CD1c-positive myeloid dendritic cell (primary cell): Measurements from ENCODE around the gene BUB1.
"Not testable (repeated sequence)": the region's sequence is repeated elsewhere in the genome, so short reads cannot be mapped to it uniquely, and the experiment has no call there.

Experiments used
- DNase-seq: peaks from one replicate; pipeline ENCODE4 v3.0.0-alpha.2; 2016; ENCODE audit errors: extremely low spot score

Gene BUB1

DNA sequence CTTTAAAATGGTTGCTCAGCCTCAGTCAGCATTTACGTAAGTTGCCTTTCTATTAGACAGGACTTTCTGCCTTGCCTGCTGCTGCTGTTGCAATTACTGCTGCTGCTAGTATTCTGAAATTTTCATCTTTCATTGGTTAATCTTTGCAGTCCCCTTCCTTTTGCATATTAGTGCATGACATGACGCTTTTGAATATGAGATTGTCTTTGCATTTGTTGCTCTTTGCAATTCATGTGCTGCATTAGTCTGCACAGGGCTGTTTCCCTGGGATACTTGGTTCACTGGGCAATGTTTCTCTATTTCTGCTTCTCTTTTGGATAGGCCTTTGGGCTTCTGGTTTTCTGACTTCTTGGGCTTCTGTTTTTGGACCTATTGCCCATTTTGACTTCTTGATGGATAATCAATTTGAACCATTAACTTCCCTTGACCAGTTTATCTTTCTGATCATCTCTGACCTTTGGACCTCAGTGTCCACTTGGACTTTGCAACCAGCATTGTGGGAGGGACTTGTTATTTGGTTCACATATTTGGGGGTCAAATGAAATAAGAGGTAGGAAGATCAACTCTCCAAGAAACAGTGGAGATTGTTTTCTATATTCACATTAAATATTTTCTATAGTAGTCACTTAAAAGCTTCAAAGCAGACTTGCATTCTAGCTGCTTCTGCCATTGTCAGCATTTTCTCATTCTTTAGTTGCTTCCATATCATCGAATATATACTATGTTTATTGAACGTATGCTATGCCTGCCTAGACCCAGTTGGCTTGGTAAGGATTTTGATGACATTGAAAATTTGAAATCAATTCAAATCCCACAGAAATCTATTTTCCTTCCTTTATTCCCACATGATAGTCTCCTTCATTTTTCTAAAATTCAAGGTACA is 12.5 kb upstream of the BUB1 start:
- no peak for DNase-seq

DNA sequence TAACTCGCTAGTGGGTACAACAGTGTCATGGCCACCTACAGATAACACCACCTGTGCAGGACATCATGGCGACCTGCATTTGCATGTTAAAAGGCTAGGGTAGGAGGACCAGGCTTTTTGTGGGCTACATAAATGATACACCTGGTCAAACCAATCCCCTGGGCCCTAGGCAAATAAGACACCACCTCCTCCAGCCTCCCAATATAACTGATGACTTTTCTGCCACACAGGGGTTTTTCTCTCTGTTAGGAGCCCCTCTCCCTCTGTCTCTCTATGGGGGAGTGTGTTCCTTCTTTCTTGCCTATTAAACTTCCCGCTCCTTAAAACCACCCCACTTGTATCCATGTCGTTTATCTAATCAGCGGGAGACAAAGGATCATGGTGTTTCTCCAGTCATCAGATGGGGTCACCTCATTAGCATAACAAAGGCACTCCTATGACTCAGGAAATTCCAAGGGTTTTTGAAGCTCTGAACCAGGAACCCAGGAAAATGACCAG is 10.8 kb upstream of the BUB1 start:
- no peak for DNase-seq

DNA sequence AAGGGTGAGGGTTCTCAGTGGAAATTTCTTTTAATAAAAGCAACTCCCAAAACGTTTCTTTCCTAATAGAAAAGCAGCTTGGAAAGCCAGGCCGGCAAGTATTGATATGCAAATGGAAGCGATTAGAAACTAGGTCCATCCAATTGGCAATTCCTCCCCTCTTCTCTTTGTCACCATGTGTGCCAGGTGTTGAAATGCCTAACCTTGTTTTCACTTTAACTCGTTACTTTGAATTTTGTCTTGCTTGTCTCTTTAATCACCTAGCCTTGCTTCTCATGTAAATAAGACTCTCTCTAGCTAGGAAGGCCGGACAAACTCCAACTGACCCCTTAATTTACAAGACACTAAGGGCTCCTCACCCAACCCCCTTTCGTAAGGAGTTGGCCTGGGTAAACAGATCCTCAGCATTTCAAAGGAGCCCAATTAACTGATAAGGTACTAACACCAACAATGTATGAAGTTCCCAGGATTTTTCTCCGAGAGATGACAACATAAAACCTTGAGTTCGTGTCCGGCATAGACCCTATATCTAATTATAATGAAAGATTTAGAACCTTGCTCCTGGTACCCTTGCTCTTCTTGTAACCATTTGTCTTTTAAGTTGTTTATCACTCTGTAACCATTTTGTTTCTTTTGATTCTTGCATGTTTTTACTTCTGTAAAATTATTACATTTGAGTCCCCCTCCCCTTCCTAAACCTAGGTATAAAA is 10.1 kb upstream of the BUB1 start:
- DNase-seq, result not testable (repeated sequence)

DNA sequence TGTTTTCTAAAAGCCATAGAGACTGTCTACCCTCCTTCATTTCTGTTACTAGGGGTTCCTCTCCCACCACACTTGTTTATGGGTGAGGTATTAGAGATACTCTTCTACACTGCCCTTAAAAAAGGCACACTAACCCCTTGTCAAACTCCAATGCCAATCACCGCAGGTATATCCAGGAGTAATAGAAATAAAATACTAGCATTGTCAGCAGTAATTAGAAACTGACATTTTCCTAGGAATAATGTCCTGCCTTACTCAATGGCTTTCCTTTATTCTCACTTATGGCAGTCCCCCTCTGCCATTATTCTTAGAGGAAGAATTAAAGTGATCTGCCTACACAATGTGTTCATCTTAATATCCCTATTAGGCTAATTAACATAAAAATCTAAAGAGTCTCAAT is 5.0 kb upstream of the BUB1 start:
- DNase-seq, result no peak

DNA sequence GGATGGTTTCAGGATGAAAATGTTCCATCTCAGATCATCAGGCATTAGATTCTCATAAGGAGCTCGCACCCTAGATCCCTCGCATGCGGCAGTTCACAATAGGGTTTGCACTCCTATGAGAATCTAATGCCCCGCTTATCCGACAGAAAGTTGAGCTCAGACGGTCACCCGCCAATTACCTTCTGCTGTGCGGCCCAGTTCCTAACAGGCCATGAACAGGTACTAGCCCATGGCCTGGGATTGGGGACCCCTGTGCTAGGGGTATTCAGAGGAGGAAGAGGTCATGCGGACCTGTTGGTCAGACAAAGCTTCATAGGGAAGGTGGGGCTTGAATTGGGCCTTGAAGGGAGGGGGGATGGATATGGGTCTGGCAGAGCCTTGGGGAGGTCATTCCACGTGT is 4.4 kb upstream of the BUB1 start:
- no peak for DNase-seq

DNA sequence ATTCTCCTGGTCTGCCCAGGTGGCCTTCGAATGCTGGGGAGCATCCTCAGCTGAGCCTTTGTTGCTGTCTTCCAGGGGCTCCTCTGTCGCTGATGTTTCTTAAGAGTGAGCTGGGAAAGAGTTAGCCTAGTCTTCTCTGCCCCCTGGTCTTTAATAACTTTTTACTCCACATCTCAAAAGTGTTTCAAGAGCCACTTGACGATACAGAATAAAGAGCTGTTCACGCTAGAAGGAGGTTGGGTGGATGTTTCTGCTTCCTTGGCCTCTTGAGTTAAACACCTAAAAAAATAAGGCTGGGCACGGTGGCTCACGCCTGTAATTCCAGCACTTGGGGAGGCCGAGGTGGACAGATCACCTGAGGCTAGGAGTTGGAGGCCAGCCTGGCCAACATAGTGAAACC is 2.8 kb upstream of the BUB1 start:
- no peak for DNase-seq

DNA sequence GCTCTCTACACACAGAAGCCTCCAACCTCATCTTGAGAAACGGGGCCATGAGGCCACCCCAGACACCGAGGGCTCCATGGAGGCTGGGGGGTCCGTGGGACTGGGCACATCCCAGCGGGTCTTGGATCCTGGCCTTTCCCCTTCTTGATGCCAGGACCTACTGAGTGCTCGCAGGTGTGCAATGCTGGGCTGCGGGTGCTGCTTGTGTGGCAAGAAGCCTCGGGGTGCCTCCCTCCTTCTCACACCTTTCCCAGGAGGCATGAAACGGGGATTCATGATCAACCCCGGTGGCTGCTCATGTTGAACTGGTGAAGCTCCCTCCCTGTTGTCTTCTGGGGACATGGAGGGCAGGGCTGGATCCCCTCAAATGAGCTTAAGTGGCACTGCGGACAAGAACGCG is 2.0 kb upstream of the BUB1 start:
- no peak for DNase-seq

DNA sequence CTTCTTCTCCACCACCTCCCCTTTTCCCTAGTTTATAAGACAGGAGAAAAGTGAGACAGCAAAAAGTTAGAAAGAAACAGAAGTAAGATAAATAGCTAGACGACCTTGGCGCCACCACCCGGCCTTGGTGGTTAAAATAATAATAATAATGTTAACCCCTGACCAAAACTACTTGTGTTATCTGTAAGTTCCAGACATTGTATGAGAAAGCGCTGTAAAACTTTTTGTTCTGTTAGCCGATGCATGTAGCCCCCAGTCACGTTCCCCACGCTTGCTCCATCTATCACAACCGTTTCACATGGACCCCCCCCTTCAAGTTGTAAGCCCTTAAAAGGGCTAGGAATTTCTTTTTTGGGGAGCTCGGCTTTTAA is 1.5 kb upstream of the BUB1 start:
- DNase-seq, result no peak

DNA sequence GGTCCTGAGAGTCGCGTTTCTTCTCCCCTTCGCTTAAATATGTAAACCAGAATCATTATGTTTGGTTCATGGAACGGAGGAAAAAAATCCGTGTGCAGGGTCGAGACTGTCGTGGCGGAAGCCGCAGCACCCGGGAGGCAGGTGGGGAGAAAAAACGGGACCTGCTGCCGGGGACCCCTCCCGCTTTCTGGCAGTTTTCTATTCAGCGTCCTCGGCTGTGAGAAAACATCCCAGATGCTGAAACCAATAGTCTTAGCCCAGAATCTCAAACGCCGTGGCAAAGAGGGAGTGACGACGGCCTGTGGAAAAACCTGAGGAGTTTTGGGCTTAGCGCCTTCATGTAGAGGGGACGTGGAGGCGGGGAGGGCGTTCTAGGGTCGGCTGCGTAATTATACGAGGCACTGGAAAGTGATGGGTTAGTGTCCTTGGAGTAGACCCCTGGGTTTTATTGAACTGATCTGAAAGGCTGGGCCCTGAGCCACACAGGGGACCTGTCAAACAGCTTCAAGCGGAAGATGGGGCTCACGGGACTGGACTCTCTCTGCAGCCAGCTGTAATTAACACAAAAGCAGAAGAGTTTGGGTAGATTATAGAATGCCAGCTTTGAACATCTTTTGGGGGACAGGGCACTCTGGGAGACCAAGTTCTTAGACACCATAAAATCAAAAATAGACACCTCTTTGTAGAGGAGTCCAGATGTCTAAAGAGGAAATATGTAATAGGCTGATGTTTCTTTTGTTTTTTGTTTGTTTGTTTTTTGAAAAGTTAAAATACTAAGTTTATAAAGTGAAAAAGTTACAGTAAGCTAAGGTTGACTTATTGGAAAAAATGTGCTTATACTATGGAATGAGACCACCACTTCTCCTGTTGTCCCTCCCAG is 834 bp upstream of the BUB1 start:
- peak; percentile 22 for DNase-seq

DNA sequence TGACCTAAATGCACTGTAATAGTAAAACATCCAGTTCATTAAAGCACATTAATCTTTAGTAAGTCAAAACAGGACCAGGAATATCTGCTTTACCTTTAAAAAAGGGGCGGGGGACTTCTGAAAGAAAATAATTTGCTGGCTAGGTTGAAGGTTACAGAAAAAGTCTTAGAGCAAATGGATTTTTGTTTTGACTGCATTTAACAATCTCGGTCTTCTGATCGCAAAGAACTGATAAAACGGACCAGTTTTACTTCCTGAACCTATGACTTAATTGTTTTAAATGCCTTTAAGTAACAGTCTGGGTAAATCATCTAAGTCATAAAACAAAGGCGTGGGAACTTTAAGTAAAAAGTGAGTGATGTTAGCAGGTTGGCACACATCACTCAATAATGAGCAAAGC is 783 bp downstream of the BUB1 start:
- DNase-seq, result no peak

DNA sequence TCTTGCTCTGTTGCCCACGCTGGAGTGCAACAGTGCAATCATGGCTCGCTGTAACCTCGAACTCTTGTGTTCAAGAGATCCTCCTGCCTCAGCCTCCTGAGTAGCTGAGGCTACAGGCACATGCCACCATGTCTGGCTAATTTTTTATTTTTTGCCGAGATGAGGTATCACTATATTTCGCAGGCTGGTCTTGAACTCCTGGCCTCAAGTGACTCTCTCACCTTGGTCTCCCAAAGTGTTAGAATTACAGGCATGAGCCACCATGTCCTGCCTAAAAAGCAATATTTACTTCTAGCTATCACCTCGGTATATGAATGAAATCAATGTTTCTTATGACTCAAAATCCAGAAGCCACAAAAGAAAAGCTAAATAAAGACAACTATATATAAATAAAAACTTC is 2.2 kb downstream of the BUB1 start:
- DNase-seq, result no peak

DNA sequence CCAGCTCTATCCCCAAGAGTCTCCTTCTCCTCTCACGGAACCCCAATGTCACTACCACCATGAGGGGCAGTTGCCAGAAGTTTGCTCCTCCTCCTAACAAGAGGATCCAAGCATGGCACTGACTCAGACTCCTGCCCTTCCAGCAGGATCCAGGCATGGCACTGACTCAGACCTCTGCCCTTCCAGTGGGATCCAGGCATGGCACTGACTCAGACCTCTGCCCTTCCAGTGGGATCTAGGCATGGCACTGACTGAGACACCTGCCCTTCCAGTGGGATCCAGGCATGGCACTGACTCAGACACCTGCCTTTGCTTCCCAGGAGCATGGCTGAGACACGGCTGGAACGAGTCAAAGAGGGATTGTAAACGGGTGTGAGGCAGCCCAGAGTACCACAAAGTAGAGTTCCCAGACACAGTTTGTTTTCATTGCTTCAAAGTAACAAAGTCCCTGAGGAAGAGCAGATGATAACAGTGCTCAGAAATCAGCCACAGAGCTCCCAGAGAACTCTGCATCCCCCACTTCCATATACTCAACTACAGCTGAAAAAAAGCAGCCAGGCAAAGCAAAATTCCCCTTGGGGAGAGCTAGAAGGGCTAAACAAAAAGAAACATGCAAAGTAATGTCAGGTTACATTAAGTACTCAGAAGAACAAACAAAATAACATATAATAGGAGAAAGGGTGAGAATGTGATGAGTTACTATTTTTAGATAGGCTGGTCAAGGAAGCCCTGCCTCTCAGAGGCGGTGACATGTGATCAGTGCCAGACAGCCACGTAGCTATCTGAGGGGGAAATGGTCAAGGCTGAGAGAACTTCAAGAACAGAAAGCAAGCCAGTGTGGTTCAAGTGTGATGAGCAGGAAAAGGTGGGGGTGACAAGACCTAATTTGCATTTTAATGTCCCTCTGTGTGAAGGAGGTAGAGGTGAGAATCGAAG is 3.0 kb downstream of the BUB1 start:
- peak; percentile 30 for DNase-seq

DNA sequence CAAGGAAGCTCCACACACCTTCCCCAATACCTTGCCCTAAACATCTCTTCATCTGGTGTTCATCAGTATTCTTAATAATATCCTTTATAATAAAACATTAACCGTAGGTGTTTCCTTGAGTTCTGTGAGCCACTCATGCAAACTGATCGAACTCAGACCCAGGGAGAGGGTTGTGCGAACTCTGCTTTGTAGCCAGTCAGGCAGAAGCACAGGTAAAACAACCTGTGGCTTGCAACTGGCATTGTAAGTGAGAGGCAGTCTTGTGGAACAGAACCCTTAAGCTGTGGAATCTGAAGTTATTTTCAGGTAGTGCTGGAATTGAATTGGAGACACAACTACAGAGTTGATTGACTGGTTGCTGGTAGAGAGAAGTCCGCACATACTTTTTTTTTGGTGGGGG is 4.7 kb downstream of the BUB1 start:
- no peak for DNase-seq

DNA sequence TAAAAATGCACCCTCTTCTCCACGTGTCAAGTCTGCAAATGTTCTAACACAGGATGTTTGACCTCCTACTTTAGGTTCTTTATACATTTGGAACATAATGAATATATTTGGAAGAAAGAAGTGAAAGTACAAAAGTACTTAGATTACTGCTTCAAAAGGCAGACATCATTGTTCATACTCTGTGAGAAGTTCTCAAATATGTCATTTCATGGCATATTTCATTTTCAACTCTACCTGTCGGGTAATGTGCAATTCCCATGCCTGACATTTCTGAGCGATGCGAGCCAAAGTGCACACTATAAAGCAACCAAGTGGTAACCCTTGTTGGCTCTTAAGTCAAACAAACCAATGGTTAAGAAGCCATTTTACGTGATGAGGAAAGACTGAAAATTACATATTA is 7.0 kb downstream of the BUB1 start:
- DNase-seq, result no peak

DNA sequence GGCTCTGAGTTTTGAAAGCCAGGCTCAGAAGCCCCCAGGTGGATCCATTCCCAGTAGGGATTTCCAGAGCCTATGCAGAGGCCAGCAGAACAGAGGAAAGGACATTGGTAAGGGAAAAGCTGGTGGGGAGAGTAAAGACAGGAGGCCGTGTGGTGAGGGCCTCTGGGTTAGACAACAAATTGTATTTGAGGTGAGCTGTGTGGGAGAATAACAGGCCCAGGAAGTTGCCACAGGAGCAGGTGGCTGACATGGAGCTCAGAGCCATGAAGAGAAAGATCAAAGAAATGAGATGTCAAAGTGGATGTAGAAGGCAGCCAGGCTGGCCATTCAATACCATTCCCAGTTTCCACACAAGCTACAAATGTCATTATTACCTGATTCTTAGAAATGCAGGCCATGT is 8.8 kb downstream of the BUB1 start:
- no peak for DNase-seq

DNA sequence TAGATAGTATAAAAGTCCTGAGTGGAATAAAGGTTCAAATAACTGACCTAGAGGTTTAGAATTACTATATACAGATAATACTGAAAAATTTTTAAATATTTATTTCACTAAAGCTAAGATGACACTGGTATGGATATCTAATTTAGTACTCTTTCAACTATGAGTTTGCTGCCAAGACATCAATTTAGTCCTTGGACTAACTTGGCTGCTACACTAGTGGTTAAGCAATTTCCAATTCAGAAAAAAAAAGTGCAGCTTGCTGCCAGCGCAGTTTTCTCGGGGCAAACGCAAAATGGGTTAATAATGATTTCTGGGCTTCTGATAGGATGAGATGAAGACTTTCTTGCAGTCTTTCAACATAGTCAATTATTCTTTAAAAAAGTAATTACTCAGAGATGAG is 10.8 kb downstream of the BUB1 start:
- DNase-seq, result no peak

DNA sequence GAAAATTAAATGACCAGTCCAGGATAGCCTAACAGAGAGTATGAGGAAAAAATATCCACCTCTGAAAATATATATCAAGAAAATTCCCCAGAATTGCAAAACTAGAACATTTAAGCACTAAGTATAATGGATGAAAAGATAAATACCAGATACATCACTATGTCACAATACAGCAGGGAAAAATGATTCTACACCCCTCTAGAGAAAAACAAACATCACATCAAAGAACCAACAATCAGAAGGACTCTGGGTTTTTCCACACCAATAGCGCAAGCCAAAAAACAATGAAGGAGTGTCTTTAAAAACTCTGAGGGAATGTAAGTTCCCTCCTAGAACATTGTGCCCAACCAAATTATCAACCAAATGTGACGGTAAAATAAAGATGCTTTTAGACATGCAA is 13.7 kb downstream of the BUB1 start:
- no peak for DNase-seq

DNA sequence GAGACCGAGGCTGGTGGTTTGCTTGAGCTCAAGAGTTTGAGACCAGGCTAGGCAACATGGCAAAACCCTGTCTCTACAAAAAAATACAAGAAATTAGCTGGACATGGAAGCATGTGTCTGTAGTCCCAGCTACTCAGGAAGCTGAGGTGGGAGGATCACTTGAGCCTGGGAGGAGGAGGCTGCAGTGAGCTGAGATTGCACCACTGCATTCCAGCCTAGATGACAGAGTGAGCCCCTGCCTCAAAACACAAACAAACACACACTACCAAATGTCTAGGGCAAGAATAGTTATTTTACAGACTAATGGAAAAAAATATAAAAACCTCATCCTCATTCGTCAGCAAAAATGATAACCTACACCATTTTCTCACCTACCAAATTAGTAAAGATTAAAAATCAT is 15.3 kb downstream of the BUB1 start:
- no peak for DNase-seq

DNA sequence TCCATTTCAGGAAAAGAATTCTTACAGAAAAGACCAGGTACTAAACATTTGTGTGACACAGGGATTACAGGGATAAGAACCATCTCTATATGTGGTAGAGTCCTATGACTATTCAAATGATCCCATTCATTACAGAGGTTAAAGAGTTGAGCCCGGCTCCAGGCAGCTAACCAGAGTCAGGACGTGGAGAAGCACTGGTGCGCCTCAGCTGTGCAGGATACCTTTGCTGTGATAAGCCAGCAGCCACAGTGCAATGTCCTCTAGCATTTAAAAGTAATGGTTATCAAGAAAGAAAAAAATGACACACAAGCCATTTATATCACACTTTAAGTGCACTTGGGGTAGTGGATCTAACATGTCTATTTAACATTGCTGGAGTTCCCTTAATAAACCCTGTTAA is 17.3 kb downstream of the BUB1 start:
- no peak for DNase-seq

DNA sequence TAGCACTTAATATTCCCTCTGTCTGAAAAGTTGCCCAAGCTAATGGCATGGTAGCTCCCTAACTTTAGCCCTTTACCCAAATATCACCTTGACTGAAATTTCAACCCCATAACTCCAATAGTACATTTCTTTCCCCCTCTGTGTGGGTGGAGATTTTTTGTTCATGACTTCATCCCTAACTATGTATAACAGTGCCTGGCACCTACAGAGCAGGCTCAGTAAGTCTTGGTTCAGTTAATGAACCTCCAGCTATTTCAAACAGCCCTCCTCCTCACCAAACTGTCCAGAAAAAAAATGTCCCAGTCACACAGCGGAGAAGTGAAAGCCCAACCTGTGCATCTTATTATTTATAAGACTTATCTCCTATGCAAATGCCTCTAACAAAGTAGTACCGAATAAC is 18.6 kb downstream of the BUB1 start:
- DNase-seq, result no peak

DNA sequence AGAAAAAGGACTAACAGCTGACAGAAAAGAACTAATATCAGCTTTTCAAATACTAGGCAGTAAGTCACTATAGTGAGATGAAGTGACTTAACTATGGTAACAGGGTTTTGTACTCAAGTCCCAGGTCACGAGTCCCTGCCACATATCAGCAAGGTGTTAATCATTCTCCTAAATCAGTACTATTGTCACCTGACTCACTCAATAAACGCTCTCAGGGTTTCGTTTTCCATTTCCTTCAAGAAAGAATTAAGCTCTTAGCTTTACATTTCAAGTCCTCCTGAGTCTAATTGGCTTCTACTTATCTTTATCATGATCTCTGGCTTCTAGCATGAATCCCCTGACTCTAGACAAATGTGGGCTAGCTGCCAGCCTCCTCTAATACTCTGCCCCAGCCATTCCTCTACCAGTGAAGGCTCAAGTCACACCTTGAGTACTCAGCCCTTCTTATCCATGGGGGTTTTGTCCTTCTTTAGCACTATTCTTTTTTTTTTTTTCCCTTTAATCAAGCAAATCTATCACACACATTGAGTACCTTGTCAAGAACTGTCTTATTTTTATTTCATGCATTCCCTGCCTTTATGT is 20.0 kb downstream of the BUB1 start:
- no peak for DNase-seq
